ENCODE data around the gene BSCL2. TPM values are rescaled to one million over a fixed set of nuclear protein-coding genes. Genes with fewer than 3 reads are reported as not detected.

Gene BSCL2
- 16.4 TPM for polyA plus RNA-seq (2012; ENCODE audit: insufficient read length, low read depth)

GRCh38 chr11:62707277-62707861, at the start of gene BSCL2, which contains the start of gene GNG3:
Gene BSCL2, minus strand, starts transcription at chr11:62707424. Its CDS starts 229 bp downstream, at chr11:62707195.
Gene GNG3, plus strand, starts transcription at chr11:62707676. Its CDS starts 620 bp downstream, at chr11:62708296.
- TF ChIP-seq POLR2AphosphoS5 (IDR thresholded peaks at IDR 0.05; ENCODE audit: low read depth, low read length), result no peak
- TF ChIP-seq SIN3A (IDR thresholded peaks at IDR 0.05; ENCODE audit: borderline replicate concordance, insufficient read depth, low read length), result no peak
- no peak for TF ChIP-seq REST (IDR thresholded peaks at IDR 0.05; ENCODE audit: insufficient read depth in 1 of 2, low read depth in 2 of 2, low read length in 2 of 2)

- no peak for TF ChIP-seq SIN3A (IDR thresholded peaks at IDR 0.05; ENCODE audit: borderline replicate concordance, insufficient read depth, low read length)
- TF ChIP-seq TAF1 (IDR thresholded peaks at IDR 0.05; ENCODE audit: borderline replicate concordance, insufficient read depth, low read length), result no peak
These were observed 47.9 kb upstream of the BSCL2 start for GRCh38 chr11:62755086-62755615.

GRCh38 chr11:62753736-62754603, 46.7 kb upstream of the BSCL2 start, which contains the start of gene ZBTB3:
Gene ZBTB3, minus strand, starts transcription at chr11:62754160. Its CDS starts 496 bp downstream, at chr11:62753664.
- TF ChIP-seq REST (IDR thresholded peaks at IDR 0.05; ENCODE audit: insufficient read depth in 1 of 2, low read depth in 2 of 2, low read length in 2 of 2) (no peak; a peak in 1 of 4 replicates), FOXP2 (optimal IDR thresholded peaks at IDR 0.05; ENCODE audit: borderline replicate concordance, extremely low read depth, extremely low read length, insufficient read depth) (peak; percentile 54), TAF1 (IDR thresholded peaks at IDR 0.05; ENCODE audit: borderline replicate concordance, insufficient read depth, low read length) (peak; percentile 72; the same call in 1 of the 2 replicates), SIN3A (IDR thresholded peaks at IDR 0.05; ENCODE audit: borderline replicate concordance, insufficient read depth, low read length) (no peak), POLR2AphosphoS5 (IDR thresholded peaks at IDR 0.05; ENCODE audit: low read depth, low read length) (peak; percentile 94)

GRCh38 chr11:62752994-62753735, 45.9 kb upstream of the BSCL2 start:
- TF ChIP-seq POLR2AphosphoS5 (IDR thresholded peaks at IDR 0.05; ENCODE audit: low read depth, low read length) (no peak), SIN3A (IDR thresholded peaks at IDR 0.05; ENCODE audit: borderline replicate concordance, insufficient read depth, low read length) (no peak), REST (IDR thresholded peaks at IDR 0.05; ENCODE audit: insufficient read depth in 1 of 2, low read depth in 2 of 2, low read length in 2 of 2) (no peak), FOXP2 (optimal IDR thresholded peaks at IDR 0.05; ENCODE audit: borderline replicate concordance, extremely low read depth, extremely low read length, insufficient read depth) (no peak), TAF1 (IDR thresholded peaks at IDR 0.05; ENCODE audit: borderline replicate concordance, insufficient read depth, low read length) (no peak)

- no peak for TF ChIP-seq POLR2AphosphoS5 (IDR thresholded peaks at IDR 0.05; ENCODE audit: low read depth, low read length)
- TF ChIP-seq FOXP2 (optimal IDR thresholded peaks at IDR 0.05; ENCODE audit: borderline replicate concordance, extremely low read depth, extremely low read length, insufficient read depth), result no peak
- TF ChIP-seq REST (IDR thresholded peaks at IDR 0.05; ENCODE audit: insufficient read depth in 1 of 2, low read depth in 2 of 2, low read length in 2 of 2), result no peak
- TF ChIP-seq SIN3A (IDR thresholded peaks at IDR 0.05; ENCODE audit: borderline replicate concordance, insufficient read depth, low read length), result no peak
- TF ChIP-seq TAF1 (IDR thresholded peaks at IDR 0.05; ENCODE audit: borderline replicate concordance, insufficient read depth, low read length), result no peak
These were observed 45.1 kb upstream of the BSCL2 start for GRCh38 chr11:62752177-62752785.
